OCI-LY7 (cell line): ENCODE measurements around the gene FMN1. TPM values are rescaled to one million over a fixed set of nuclear protein-coding genes. Genes with fewer than 3 reads are reported as not detected.

Source experiments
- Bru-seq: library from RNA; stranded (reverse); fragments of 400-500 nt; gene quantifications from one replicate; lab custom pipeline; 2021; lab: Mats Ljungman, UMichigan
- BruChase-seq, 2 experiments: library from RNA; stranded (reverse); fragments of 400-500 nt; gene quantifications; one replicate each; lab custom pipeline; 2021; lab: Mats Ljungman, UMichigan
- BruUV-seq: library from RNA; stranded (reverse); fragments of 400-500 nt; replicated peaks from 2 replicates; lab custom pipeline; 2021; lab: Mats Ljungman, UMichigan
- CTCF ChIA-PET: fragments of 300-600 bp; sonication (Branson Sonifier 250); formaldehyde crosslinking; loops from one replicate; lab custom pipeline; 2022; ENCODE audit warnings: antibody characterized with exemption; ENCODE audit not compliant: unreplicated experiment; lab: Charles Lee
- POLR2A ChIA-PET: fragments of 300-600 bp; sonication (Branson Sonifier 250); formaldehyde crosslinking; loops from one replicate; lab custom pipeline; 2022; ENCODE audit warnings: antibody characterized with exemption; lab: Charles Lee
- DNase-seq: peaks from one replicate; pipeline ENCODE4 v3.0.0-alpha.2; 2015; ENCODE audit warnings: low spot score
- H2AFZ ChIP-seq: fragments of 200-600 bp; sonication (generic), shearing (Covaris generic); 2 replicates; pipeline ENCODE4 v1.6.1; 2014; ENCODE audit warnings: mild to moderate bottlenecking, antibody characterized with exemption, low read length, moderate library complexity
- H3K27ac ChIP-seq: fragments of 200-600 bp; sonication (generic); 2 replicates; pipeline ENCODE4 v1.5.1; 2014; ENCODE audit warnings: mixed run types, low read depth, mild to moderate bottlenecking, moderate library complexity, low read length, inconsistent platforms; ENCODE audit not compliant: poor library complexity, severe bottlenecking
- H3K36me3 ChIP-seq: fragments of 200-600 bp; sonication (generic); 2 replicates; pipeline ENCODE4 v1.6.1; 2014; ENCODE audit warnings: mild to moderate bottlenecking, antibody characterized with exemption, low read length, moderate library complexity, mixed read lengths; ENCODE audit not compliant: insufficient read depth
- H3K4me1 ChIP-seq: fragments of 200-600 bp; sonication (generic); 2 replicates; pipeline ENCODE4 v1.5.1; 2014; ENCODE audit warnings: mild to moderate bottlenecking, low read length; ENCODE audit not compliant: insufficient read depth, poor library complexity, severe bottlenecking
- H3K4me2 ChIP-seq: fragments of 200-600 bp; sonication (generic); 2 replicates; pipeline ENCODE4 v1.6.1; 2014; ENCODE audit warnings: mild to moderate bottlenecking, low read length
- H3K4me3 ChIP-seq: fragments of 200-600 bp; sonication (generic); 2 replicates; pipeline ENCODE4 v1.5.1; 2014; ENCODE audit warnings: mild to moderate bottlenecking, low read depth, low read length; ENCODE audit not compliant: poor library complexity, severe bottlenecking
- H3K79me2 ChIP-seq: fragments of 200-600 bp; sonication (generic); 2 replicates; pipeline ENCODE4 v1.6.1; 2016; ENCODE audit warnings: low read depth, mild to moderate bottlenecking, low read length, moderate library complexity, mixed read lengths; ENCODE audit not compliant: insufficient read depth
- H3K9me2 ChIP-seq: fragments of 200-600 bp; sonication (generic); 2 replicates; pipeline ENCODE4 v1.6.1; 2016; ENCODE audit warnings: mild to moderate bottlenecking, low read length, mixed read lengths; ENCODE audit not compliant: insufficient read depth
- H3K9me3 ChIP-seq: fragments of 200-600 bp; sonication (generic); 2 replicates; pipeline ENCODE4 v1.6.1; 2014; ENCODE audit warnings: mild to moderate bottlenecking, mixed run types, low read length, mixed read lengths
- H4K20me1 ChIP-seq: fragments of 200-600 bp; sonication (generic); 2 replicates; pipeline ENCODE4 v1.6.1; 2014; ENCODE audit warnings: mild to moderate bottlenecking, antibody characterized with exemption, low read length, moderate library complexity, mixed read lengths; ENCODE audit not compliant: insufficient read depth
- EZH2phosphoT487 ChIP-seq: fragments of 200-600 bp; sonication (generic); IDR thresholded peaks from 2 replicates; pipeline ENCODE4 v1.6.1; 2018; ENCODE audit warnings: low read depth, borderline replicate concordance, mild to moderate bottlenecking, mixed run types, antibody characterized with exemption, low read length, moderate library complexity, mixed read lengths
- intact Hi-C: fragments of 100-400 bp; cut with micrococcal nuclease; formaldehyde crosslinking; loops from one replicate; pipeline ENCODE4 v1.10.0; 2022; ENCODE audit not compliant: unreplicated experiment
- long read RNA-seq: library from polyadenylated mRNA; stranded (forward); transcript quantifications from one replicate; pipeline ENCODE4 v2.0.0, GENCODE V29; 2022
- total RNA-seq, 2 experiments: library from RNA; depleted of rRNA in 1 of 2; stranded (reverse); fragments of >200 nt in 1 of 2; shearing (Covaris generic) in 1 of 2; gene quantifications; 2 replicates each; pipeline ENCODE4 v1.2.3, GENCODE V29; 2014 to 2022
- TF ChIP-seq, protein P1 (sequence below): fragments of 200-600 bp; sonication (generic); conservative IDR thresholded peaks from 2 replicates; pipeline ENCODE4 v1.5.1; 2014; ENCODE audit warnings: mild to moderate bottlenecking, antibody characterized with exemption, low read length, moderate library complexity, mixed read lengths

FMN1 gene, protein sequence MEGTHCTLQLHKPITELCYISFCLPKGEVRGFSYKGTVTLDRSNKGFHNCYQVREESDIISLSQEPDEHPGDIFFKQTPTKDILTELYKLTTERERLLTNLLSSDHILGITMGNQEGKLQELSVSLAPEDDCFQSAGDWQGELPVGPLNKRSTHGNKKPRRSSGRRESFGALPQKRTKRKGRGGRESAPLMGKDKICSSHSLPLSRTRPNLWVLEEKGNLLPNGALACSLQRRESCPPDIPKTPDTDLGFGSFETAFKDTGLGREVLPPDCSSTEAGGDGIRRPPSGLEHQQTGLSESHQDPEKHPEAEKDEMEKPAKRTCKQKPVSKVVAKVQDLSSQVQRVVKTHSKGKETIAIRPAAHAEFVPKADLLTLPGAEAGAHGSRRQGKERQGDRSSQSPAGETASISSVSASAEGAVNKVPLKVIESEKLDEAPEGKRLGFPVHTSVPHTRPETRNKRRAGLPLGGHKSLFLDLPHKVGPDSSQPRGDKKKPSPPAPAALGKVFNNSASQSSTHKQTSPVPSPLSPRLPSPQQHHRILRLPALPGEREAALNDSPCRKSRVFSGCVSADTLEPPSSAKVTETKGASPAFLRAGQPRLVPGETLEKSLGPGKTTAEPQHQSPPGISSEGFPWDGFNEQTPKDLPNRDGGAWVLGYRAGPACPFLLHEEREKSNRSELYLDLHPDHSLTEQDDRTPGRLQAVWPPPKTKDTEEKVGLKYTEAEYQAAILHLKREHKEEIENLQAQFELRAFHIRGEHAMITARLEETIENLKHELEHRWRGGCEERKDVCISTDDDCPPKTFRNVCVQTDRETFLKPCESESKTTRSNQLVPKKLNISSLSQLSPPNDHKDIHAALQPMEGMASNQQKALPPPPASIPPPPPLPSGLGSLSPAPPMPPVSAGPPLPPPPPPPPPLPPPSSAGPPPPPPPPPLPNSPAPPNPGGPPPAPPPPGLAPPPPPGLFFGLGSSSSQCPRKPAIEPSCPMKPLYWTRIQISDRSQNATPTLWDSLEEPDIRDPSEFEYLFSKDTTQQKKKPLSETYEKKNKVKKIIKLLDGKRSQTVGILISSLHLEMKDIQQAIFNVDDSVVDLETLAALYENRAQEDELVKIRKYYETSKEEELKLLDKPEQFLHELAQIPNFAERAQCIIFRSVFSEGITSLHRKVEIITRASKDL (N-terminal part only)
- total RNA-seq (2014; rRNA removed; shearing (Covaris generic)) (1.5 and 3.2 TPM in 2 replicates), total RNA-seq (2022) (4.2 and 5.8 TPM in 2 replicates), Bru-seq, nascent RNA (percentile 37 among the genes with signal in this experiment), BruChase-seq, experiment 1, labeled RNA remaining after a 6-hour chase (percentile 28 among the genes with signal in this experiment), BruChase-seq, experiment 2, labeled RNA remaining after a 2-hour chase (percentile 32 among the genes with signal in this experiment)
- long read RNA-seq, partial matches to known transcripts: 0 of 1 reads
- long read RNA-seq, other reads (novel, unspliced or antisense): 1 of 1 reads

DNA sequence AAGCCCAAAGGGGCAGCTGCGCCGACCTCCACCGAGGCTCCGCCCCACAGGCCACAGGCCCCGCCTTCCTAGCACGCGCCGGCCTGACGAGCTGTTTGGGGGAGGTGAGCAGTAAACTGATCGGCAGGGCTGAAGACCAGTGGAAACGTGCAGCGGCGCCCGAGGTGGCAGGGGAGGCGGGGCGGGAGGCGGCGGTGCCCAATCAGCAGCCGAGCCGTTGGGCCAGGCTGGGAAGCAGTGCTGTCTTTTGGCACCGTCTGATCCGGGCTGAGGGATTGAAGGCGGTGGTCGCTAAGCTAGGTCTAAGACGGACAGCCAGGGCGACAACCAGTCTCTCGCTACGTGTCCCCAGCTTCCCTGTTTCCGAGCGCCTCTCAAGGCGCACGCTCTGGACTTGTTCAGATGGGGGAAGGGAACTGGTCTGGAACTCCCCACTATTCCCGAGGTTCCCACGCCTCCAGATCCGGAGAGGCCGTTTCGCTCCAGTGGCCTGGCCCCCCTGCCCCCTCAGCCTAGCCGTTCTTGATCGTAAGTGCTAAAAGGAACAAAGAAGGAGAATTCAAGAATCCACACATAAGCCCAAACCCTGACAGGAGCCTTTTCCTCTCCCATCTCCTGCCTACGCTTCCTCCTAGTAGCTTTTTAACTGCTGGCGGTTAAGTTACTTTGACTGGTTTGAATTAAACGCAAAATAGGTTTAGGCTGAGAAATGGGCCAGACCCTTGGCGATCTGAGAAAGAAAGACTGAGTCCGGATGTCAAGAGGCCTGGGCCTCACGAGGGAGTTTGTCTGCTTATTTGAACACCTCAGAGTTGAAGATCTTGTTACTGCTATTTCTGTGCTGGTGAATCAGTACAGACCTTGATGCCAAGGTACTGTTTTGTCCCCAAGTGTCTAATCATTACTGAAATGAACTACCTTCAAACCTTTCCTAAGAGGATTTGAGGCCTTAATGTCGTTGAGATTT is at the start of gene FMN1:
Gene FMN1 (minus strand): TSS at position 11 of the 967 bp plus-strand sequence. CDS start 39,800 bp downstream, outside the sequence.
- H3K79me2 ChIP-seq: no peaks in the 10 kb centered on the region
- peaks cover 18% of the 10 kb centered on the region for H3K4me1 ChIP-seq
- H2AFZ ChIP-seq: peak within 1 kb of the TSS; percentile 89
- ChIA-PET CTCF (interaction anchor here (0.5 kb wide), 2 partner anchors 333 to 1780 kb away, joined by 3 read pairs; no protein-coding TSS in a partner anchor), POLR2A (interaction anchor here (0.6 to 1.2 kb wide), 8 partner anchors 8 to 506 kb away, joined by 3 to 7 read pairs (median 3); no protein-coding TSS in a partner anchor)
- peak within 1 kb of the TSS; percentile 66 for H3K4me3 ChIP-seq
- peak; percentile 94 for DNase-seq
- no peak for TF ChIP-seq EZH2phosphoT487
- TF ChIP-seq, protein P1, sequence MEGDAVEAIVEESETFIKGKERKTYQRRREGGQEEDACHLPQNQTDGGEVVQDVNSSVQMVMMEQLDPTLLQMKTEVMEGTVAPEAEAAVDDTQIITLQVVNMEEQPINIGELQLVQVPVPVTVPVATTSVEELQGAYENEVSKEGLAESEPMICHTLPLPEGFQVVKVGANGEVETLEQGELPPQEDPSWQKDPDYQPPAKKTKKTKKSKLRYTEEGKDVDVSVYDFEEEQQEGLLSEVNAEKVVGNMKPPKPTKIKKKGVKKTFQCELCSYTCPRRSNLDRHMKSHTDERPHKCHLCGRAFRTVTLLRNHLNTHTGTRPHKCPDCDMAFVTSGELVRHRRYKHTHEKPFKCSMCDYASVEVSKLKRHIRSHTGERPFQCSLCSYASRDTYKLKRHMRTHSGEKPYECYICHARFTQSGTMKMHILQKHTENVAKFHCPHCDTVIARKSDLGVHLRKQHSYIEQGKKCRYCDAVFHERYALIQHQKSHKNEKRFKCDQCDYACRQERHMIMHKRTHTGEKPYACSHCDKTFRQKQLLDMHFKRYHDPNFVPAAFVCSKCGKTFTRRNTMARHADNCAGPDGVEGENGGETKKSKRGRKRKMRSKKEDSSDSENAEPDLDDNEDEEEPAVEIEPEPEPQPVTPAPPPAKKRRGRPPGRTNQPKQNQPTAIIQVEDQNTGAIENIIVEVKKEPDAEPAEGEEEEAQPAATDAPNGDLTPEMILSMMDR: no peak
- no peaks in the 10 kb centered on the region for H3K9me3 ChIP-seq
- TSS peak; percentile 97 for BruUV-seq
- H3K27ac ChIP-seq: no peak within 1 kb of the TSS
- H3K4me2 ChIP-seq: peak within 1 kb of the TSS; percentile 74
- no peaks in the 10 kb centered on the region for H3K36me3 ChIP-seq
- no peaks in the 10 kb centered on the region for H4K20me1 ChIP-seq
- intact Hi-C loops: no loop called here
- H3K9me2 ChIP-seq: no peaks in the 10 kb centered on the region

DNA sequence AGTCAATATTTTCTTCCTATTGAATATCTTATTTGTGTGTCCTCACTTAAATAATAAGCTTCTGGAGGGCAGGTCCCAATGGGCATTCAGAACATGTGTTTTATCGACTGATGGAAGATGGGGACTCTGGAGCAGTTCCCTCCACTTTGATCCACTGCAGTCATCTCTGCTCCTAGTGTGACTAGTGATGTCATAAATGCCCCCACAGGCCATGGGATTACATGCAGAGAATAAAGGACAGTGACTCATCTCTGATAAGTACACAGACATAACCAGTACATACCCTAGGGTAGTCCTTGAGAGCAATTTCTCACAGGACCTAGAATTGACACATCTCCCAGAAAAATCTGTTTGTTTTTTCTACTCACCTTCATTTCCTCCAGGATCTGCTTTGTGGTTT is 49.4 kb upstream of the FMN1 start:
- H3K4me1 ChIP-seq: peaks cover 9% of the 10 kb centered on the region
- no peak overlapping the region for H3K27ac ChIP-seq
- DNase-seq: no peak
- H3K9me2 ChIP-seq: no peaks in the 10 kb centered on the region
- H3K4me2 ChIP-seq: no peak overlapping the region
- TF ChIP-seq, protein P1: no peak
- TF ChIP-seq EZH2phosphoT487: no peak
- no peaks in the 10 kb centered on the region for H3K36me3 ChIP-seq
- no TSS peak for BruUV-seq
- H3K79me2 ChIP-seq: no peaks in the 10 kb centered on the region
- H3K4me3 ChIP-seq: no peak overlapping the region
- no peaks in the 10 kb centered on the region for H3K9me3 ChIP-seq
- H4K20me1 ChIP-seq: no peaks in the 10 kb centered on the region
- CTCF ChIA-PET: no interaction called here
- POLR2A ChIA-PET: no interaction called here
- H2AFZ ChIP-seq: no peak overlapping the region
- intact Hi-C loops: loop anchor here (2.0 to 5.0 kb wide), 2 partner anchors 48 to 457 kb away; no protein-coding TSS in a partner anchor
